HCT116 (cell line): ENCODE results near the gene DPH1. TPM values are rescaled to one million over a fixed set of nuclear protein-coding genes. Genes with fewer than 3 reads are reported as not detected.

Source experiments
- ATAC-seq: fragments of 200-7000 bp; cut with Tn5 transposase; 2 replicates; pipeline ENCODE4 v1.9.1; 2020; ENCODE audit warnings: mild to moderate bottlenecking, moderate library complexity
- BruUV-seq: library from RNA; stranded (reverse); fragments of 400-500 nt; replicated peaks from 2 replicates; lab custom pipeline; 2021; lab: Mats Ljungman, UMichigan
- CTCF ChIA-PET: fragments of 300-600 bp; sonication (Branson Sonifier 250); formaldehyde crosslinking; loops from one replicate; lab custom pipeline; 2021; ENCODE audit warnings: antibody characterized with exemption; lab: Charles Lee
- POLR2A ChIA-PET: fragments of 300-600, 350-600 bp; sonication (Branson Sonifier 250); formaldehyde crosslinking; loops from one replicate; lab custom pipeline; 2021; ENCODE audit warnings: antibody characterized with exemption; lab: Charles Lee
- RAD21 ChIA-PET, 2 experiments: fragments of 300-600 bp; sonication (Branson Sonifier 250); formaldehyde crosslinking; loops; one replicate each; lab custom pipeline; 2023; ENCODE audit warnings: low total read pairs in 2 of 2; ENCODE audit not compliant: uncharacterized antibody in 2 of 2, unreplicated experiment in 2 of 2, low non-redundant PET in 1 of 2; lab: Charles Lee
- DNase-seq: peaks from one replicate; pipeline ENCODE4 v3.0.0-alpha.2; 2010; ENCODE audit warnings: low read depth, low spot score
- H2AFZ ChIP-seq: fragments of 200-600 bp; shearing (Covaris generic), sonication (generic); 2 replicates; pipeline ENCODE4 v1.6.1; 2017; ENCODE audit warnings: low read depth, mixed run types, mixed read lengths, antibody characterized with exemption, low read length; ENCODE audit not compliant: poor library complexity, severe bottlenecking
- H3K27ac ChIP-seq: 2 replicates; pipeline ENCODE4 v1.5.1; 2012; ENCODE audit warnings: low read depth, low read length
- H3K27me3 ChIP-seq: fragments of 200-600 bp; sonication (generic); 2 replicates; pipeline ENCODE4 v1.6.1; 2016; ENCODE audit warnings: mixed run types, low read length, mixed read lengths; ENCODE audit not compliant: insufficient read depth
- H3K36me3 ChIP-seq, 2 experiments: fragments of 200-500 bp in 1 of 2; fragments of 200-600 bp in 1 of 2; sonication (Bioruptor generic) in 1 of 2; sonication (generic) in 1 of 2; 2 replicates each; pipeline versions ENCODE4 v1.5.1 to v1.6.1; 2014 to 2016; ENCODE audit warnings: low read length in 2 of 2, inconsistent platforms in 1 of 2, mixed read lengths in 1 of 2, mixed run types in 1 of 2; ENCODE audit not compliant: insufficient read depth in 2 of 2, control insufficient read depth in 1 of 2
- H3K4me1 ChIP-seq, 2 experiments: fragments of 200-600 bp in 1 of 2; sonication (generic) in 1 of 2; 2 replicates each; pipeline versions ENCODE4 v1.5.1 to v1.6.1; 2012 to 2017; ENCODE audit warnings: low read length in 2 of 2, inconsistent platforms in 1 of 2, mild to moderate bottlenecking in 1 of 2, mixed read lengths in 1 of 2, mixed run types in 1 of 2, moderate library complexity in 1 of 2; ENCODE audit not compliant: insufficient read depth in 2 of 2, control insufficient read depth in 1 of 2
- H3K4me2 ChIP-seq: fragments of 200-600 bp; sonication (generic); 2 replicates; pipeline ENCODE4 v1.6.1; 2017; ENCODE audit warnings: mixed run types, low read length, mixed read lengths
- H3K4me3 ChIP-seq, 2 experiments: fragments of 200-600 bp in 1 of 2; sonication (generic) in 1 of 2; replicated peaks in 1 of 2; 2 replicates each; pipeline ENCODE4 v1.5.1; 2011 to 2016; ENCODE audit warnings: low read length in 2 of 2, control low read depth in 1 of 2, low read depth in 1 of 2, mild to moderate bottlenecking in 1 of 2, mixed read lengths in 1 of 2, mixed run types in 1 of 2
- H3K79me2 ChIP-seq: fragments of 200-600 bp; sonication (generic); 2 replicates; pipeline ENCODE4 v1.6.1; 2017; ENCODE audit warnings: mild to moderate bottlenecking, mixed run types, low read length, moderate library complexity, mixed read lengths; ENCODE audit not compliant: insufficient read depth
- H3K9ac ChIP-seq: fragments of 200-600 bp; sonication (generic); 2 replicates; pipeline ENCODE4 v1.6.1; 2016; ENCODE audit warnings: low read length, mixed read lengths
- H3K9me2 ChIP-seq: fragments of 200-600 bp; sonication (generic), shearing (Covaris generic); 2 replicates; pipeline ENCODE4 v1.6.1; 2017; ENCODE audit warnings: mixed run types, mild to moderate bottlenecking, moderate library complexity; ENCODE audit not compliant: insufficient read depth
- H3K9me3 ChIP-seq, 2 experiments: fragments of 200-500 bp in 1 of 2; fragments of 200-600 bp in 1 of 2; sonication (Bioruptor generic) in 1 of 2; sonication (generic) in 1 of 2; 2 replicates each; pipeline ENCODE4 v1.6.1; 2014 to 2017; ENCODE audit warnings: low read length in 2 of 2, mixed read lengths in 2 of 2, inconsistent platforms in 1 of 2, low read depth in 1 of 2, mild to moderate bottlenecking in 1 of 2, mixed run types in 1 of 2, moderate library complexity in 1 of 2; ENCODE audit not compliant: control insufficient read depth in 1 of 2, insufficient read depth in 1 of 2
- H4K20me1 ChIP-seq: fragments of 200-600 bp; sonication (generic), shearing (Covaris generic); 2 replicates; pipeline ENCODE4 v1.6.1; 2017; ENCODE audit warnings: mixed run types, mild to moderate bottlenecking, moderate library complexity; ENCODE audit not compliant: insufficient read depth
- CBX3 ChIP-seq: IDR thresholded peaks from 2 replicates; pipeline ENCODE4 v1.6.1; 2012; ENCODE audit warnings: low read depth
- CEBPB ChIP-seq: IDR thresholded peaks from 2 replicates; pipeline ENCODE4 v1.6.1; 2012; ENCODE audit warnings: low read depth
- EGR1 ChIP-seq: IDR thresholded peaks from 2 replicates; pipeline ENCODE4 v1.6.1; 2012; ENCODE audit warnings: low read depth
- ELF1 ChIP-seq: IDR thresholded peaks from 2 replicates; pipeline ENCODE4 v1.6.1; 2012; ENCODE audit warnings: low read depth, borderline replicate concordance
- EZH2 ChIP-seq: fragments of 200-600 bp; sonication (generic); IDR thresholded peaks from 2 replicates; pipeline ENCODE4 v1.6.1; 2017; ENCODE audit warnings: antibody characterized with exemption, mixed run types
- EZH2phosphoT487 ChIP-seq: fragments of 200-600 bp; IDR thresholded peaks from 2 replicates; pipeline ENCODE4 v1.6.1; 2018; ENCODE audit warnings: antibody characterized with exemption, borderline replicate concordance
- JUND ChIP-seq: IDR thresholded peaks from 2 replicates; pipeline ENCODE4 v1.6.1; 2012
- POLR2A ChIP-seq: IDR thresholded peaks from 2 replicates; pipeline ENCODE4 v1.7.0; 2011; ENCODE audit warnings: borderline replicate concordance; ENCODE audit not compliant: insufficient read depth, insufficient read length; ENCODE audit errors: extremely low read depth
- POLR2AphosphoS5 ChIP-seq: IDR thresholded peaks from 2 replicates; pipeline ENCODE4 v1.6.1; 2011; ENCODE audit warnings: mild to moderate bottlenecking, low read depth, low read length, moderate library complexity
- RAD21 ChIP-seq: IDR thresholded peaks from 2 replicates; pipeline ENCODE4 v1.6.1; 2012; ENCODE audit warnings: low read depth, mild to moderate bottlenecking
- SIN3A ChIP-seq: IDR thresholded peaks from 2 replicates; pipeline ENCODE4 v1.6.1; 2012; ENCODE audit warnings: low read depth
- SP1 ChIP-seq: IDR thresholded peaks from 2 replicates; pipeline ENCODE4 v1.6.1; 2012; ENCODE audit warnings: low read depth
- TCF7L2 ChIP-seq: IDR thresholded peaks from 2 replicates; pipeline ENCODE4 v1.7.0; 2011; ENCODE audit warnings: borderline replicate concordance, inconsistent platforms; ENCODE audit not compliant: insufficient read depth, insufficient read length; ENCODE audit errors: extremely low read depth
- YY1 ChIP-seq: IDR thresholded peaks from 2 replicates; pipeline ENCODE4 v1.6.1; 2011; ENCODE audit warnings: low read length, low read depth, moderate library complexity, mild to moderate bottlenecking; ENCODE audit not compliant: insufficient replicate concordance; ENCODE audit errors: extremely low read depth
- ZFX ChIP-seq: fragments of 450-650 bp; IDR thresholded peaks from 2 replicates; pipeline ENCODE4 v1.6.1; 2017
- ZNF274 ChIP-seq: fragments of 200-500 bp; sonication (Bioruptor generic); IDR thresholded peaks from 2 replicates; pipeline ENCODE4 v1.6.1; 2014; ENCODE audit warnings: mild to moderate bottlenecking, low read depth, low read length, inconsistent platforms
- intact Hi-C: fragments of 100-400 bp; cut with micrococcal nuclease; formaldehyde crosslinking; loops from 2 replicates; pipeline ENCODE4 v1.10.0; 2022
- total RNA-seq: library from RNA; stranded (reverse); gene quantifications from one replicate; pipeline ENCODE4 v1.2.1, GENCODE V29; 2021; ENCODE audit not compliant: unreplicated experiment
- TF ChIP-seq, protein P1 (sequence below), 3 experiments: fragments of 200-600 bp in 1 of 3; sonication (generic) in 1 of 3; IDR thresholded peaks in 2 of 3; conservative IDR thresholded peaks in 1 of 3; 2 replicates each; pipeline ENCODE4 v1.5.1; 2012 to 2017; ENCODE audit warnings: low read depth in 2 of 3, low read length in 2 of 3, antibody characterized with exemption in 1 of 3, borderline replicate concordance in 1 of 3, control low read depth in 1 of 3, mild to moderate bottlenecking in 1 of 3, mixed read lengths in 1 of 3, mixed run types in 1 of 3, moderate library complexity in 1 of 3; ENCODE audit not compliant: insufficient read depth in 1 of 3
- TF ChIP-seq, protein P2 (sequence below): IDR thresholded peaks from 2 replicates; pipeline ENCODE4 v1.6.1; 2012; ENCODE audit warnings: low read depth
- TF ChIP-seq, protein P3 (sequence below): IDR thresholded peaks from 2 replicates; pipeline ENCODE4 v1.6.1; 2011; ENCODE audit warnings: mild to moderate bottlenecking, low read length, moderate library complexity; ENCODE audit not compliant: insufficient replicate concordance; ENCODE audit errors: extremely low read depth
- TF ChIP-seq, protein P4 (sequence below): IDR thresholded peaks from 2 replicates; pipeline ENCODE4 v1.6.1; 2012

The DPH1 gene
- total RNA-seq, 1 experiment from 2014 or later: 47.2 TPM

DNA sequence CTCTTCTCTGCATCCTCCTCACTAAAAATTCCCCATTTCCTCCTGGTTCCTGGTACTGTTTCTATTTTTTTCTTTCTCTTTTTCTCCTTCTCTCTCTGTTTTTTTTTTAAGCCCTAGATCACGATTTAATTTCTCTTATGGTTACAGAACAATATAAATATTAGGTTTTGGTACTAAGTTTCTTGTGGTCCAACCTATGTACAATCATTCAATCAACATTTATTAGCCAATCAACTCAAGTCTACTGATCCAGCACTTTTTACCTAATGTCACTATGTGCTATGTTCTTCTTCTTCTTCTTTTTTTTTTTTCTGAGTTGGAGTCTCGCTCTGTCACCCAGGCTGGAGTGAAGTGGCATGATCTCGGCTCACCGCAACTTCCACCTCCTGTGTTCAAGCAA is 17.5 kb upstream of the DPH1 start:
- Histone ChIP-seq H3K4me2 (no peak overlapping the region), H3K27me3 (no peaks in the 10 kb centered on the region), H3K79me2 (no peaks in the 10 kb centered on the region), H3K36me3 (no peaks in the 10 kb centered on the region), H3K9me3 (no peaks in the 10 kb centered on the region; a peak in 1 of 4 replicates), H4K20me1 (no peaks in the 10 kb centered on the region), H3K4me3 (no peak overlapping the region), H3K4me1 (peaks cover 8 to 11% of the 10 kb centered on the region in 2 experiments; a peak in 3 of 4 replicates), H3K9me2 (no peaks in the 10 kb centered on the region), H3K9ac (no peak overlapping the region), H2AFZ (no peak overlapping the region), H3K27ac (no peak overlapping the region)
- intact Hi-C loops: no loop called here
- TF ChIP-seq, protein P1, sequence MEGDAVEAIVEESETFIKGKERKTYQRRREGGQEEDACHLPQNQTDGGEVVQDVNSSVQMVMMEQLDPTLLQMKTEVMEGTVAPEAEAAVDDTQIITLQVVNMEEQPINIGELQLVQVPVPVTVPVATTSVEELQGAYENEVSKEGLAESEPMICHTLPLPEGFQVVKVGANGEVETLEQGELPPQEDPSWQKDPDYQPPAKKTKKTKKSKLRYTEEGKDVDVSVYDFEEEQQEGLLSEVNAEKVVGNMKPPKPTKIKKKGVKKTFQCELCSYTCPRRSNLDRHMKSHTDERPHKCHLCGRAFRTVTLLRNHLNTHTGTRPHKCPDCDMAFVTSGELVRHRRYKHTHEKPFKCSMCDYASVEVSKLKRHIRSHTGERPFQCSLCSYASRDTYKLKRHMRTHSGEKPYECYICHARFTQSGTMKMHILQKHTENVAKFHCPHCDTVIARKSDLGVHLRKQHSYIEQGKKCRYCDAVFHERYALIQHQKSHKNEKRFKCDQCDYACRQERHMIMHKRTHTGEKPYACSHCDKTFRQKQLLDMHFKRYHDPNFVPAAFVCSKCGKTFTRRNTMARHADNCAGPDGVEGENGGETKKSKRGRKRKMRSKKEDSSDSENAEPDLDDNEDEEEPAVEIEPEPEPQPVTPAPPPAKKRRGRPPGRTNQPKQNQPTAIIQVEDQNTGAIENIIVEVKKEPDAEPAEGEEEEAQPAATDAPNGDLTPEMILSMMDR (IDR thresholded peaks at IDR 0.05 in 2 of 3, conservative IDR thresholded peaks at IDR 0.05 in 1 of 3; ENCODE audit: borderline replicate concordance in 1 of 3, insufficient read depth in 1 of 3, low read depth in 2 of 3, low read length in 2 of 3): no peak
- TF ChIP-seq POLR2AphosphoS5 (no peak), ZNF274 (no peak), POLR2A (no peak), CEBPB (no peak), TCF7L2 (no peak), EGR1 (no peak), ELF1 (no peak), ZFX (no peak), SIN3A (no peak), RAD21 (no peak), EZH2 (no peak), EZH2phosphoT487 (no peak), YY1 (no peak), SP1 (no peak), CBX3 (no peak), JUND (no peak)
- TF ChIP-seq, protein P2, sequence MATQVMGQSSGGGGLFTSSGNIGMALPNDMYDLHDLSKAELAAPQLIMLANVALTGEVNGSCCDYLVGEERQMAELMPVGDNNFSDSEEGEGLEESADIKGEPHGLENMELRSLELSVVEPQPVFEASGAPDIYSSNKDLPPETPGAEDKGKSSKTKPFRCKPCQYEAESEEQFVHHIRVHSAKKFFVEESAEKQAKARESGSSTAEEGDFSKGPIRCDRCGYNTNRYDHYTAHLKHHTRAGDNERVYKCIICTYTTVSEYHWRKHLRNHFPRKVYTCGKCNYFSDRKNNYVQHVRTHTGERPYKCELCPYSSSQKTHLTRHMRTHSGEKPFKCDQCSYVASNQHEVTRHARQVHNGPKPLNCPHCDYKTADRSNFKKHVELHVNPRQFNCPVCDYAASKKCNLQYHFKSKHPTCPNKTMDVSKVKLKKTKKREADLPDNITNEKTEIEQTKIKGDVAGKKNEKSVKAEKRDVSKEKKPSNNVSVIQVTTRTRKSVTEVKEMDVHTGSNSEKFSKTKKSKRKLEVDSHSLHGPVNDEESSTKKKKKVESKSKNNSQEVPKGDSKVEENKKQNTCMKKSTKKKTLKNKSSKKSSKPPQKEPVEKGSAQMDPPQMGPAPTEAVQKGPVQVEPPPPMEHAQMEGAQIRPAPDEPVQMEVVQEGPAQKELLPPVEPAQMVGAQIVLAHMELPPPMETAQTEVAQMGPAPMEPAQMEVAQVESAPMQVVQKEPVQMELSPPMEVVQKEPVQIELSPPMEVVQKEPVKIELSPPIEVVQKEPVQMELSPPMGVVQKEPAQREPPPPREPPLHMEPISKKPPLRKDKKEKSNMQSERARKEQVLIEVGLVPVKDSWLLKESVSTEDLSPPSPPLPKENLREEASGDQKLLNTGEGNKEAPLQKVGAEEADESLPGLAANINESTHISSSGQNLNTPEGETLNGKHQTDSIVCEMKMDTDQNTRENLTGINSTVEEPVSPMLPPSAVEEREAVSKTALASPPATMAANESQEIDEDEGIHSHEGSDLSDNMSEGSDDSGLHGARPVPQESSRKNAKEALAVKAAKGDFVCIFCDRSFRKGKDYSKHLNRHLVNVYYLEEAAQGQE: no peak
- TF ChIP-seq, protein P3, sequence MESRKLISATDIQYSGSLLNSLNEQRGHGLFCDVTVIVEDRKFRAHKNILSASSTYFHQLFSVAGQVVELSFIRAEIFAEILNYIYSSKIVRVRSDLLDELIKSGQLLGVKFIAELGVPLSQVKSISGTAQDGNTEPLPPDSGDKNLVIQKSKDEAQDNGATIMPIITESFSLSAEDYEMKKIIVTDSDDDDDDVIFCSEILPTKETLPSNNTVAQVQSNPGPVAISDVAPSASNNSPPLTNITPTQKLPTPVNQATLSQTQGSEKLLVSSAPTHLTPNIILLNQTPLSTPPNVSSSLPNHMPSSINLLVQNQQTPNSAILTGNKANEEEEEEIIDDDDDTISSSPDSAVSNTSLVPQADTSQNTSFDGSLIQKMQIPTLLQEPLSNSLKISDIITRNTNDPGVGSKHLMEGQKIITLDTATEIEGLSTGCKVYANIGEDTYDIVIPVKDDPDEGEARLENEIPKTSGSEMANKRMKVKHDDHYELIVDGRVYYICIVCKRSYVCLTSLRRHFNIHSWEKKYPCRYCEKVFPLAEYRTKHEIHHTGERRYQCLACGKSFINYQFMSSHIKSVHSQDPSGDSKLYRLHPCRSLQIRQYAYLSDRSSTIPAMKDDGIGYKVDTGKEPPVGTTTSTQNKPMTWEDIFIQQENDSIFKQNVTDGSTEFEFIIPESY: no peak
- TF ChIP-seq, protein P4, sequence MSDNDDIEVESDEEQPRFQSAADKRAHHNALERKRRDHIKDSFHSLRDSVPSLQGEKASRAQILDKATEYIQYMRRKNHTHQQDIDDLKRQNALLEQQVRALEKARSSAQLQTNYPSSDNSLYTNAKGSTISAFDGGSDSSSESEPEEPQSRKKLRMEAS: no peak
- ChIA-PET CTCF (no interaction called here), RAD21 (no interaction called here), POLR2A (no interaction called here)
- BruUV-seq: no TSS peak
- ATAC-seq: no peak
- no peak for DNase-seq
